GM13977 (cell line): Measurements from ENCODE around the gene XIRP2.

Experiments
- DNase-seq: peaks from one replicate; pipeline ENCODE4 v3.0.0; 2012; ENCODE audit warnings: low spot score
- in situ Hi-C: fragments of 300-500 bp; cut with MboI; formaldehyde crosslinking; loops from one replicate; pipeline ENCODE4 v1.12.0; 2022; ENCODE audit warnings: low sequenced_read_pairs, low pct_unique_long_range_greater_than_20kb, mixed read lengths, inconsistent platforms; ENCODE audit not compliant: unreplicated experiment
- TF ChIP-seq, protein P1 (sequence below): IDR thresholded peaks from 2 replicates; pipeline ENCODE4 v1.5.1; 2012; ENCODE audit warnings: mild to moderate bottlenecking, control low read depth; ENCODE audit not compliant: insufficient read depth; ENCODE audit errors: extremely low read depth, missing control alignments

The XIRP2 gene

DNA sequence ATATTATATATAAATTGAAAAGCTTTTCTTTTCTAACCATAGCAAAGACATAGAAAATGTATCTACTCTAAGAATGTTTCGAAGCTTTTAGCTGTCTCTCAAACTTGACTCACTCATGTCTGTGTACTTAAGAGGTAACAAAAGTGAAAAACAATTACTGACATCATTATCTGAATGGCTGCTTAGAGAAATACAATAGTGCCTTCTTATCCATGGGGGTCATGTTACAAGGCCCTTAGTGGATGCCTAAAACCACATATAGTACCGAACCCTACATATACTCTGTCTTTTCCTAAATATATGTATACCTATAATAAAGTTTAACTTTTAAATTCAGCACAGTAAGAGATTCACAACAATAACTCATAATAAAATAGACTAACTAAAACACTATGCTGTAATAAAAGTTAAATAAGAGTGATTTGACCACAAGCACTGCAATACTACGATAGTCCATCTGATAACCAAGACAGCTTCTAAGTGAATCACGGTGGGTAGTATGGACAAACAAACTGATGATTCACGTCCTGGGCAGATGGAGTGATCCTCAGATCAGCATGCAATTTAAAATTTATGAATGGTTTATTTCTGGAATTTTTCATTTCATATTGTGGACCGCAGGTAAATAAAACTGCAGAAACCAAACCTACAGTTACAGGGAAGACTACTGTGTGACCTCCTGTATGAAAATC is 246.2 kb downstream of the XIRP2 start:
- DNase-seq = no peak
- in situ Hi-C loops = no loop called here
- TF ChIP-seq, protein P1, sequence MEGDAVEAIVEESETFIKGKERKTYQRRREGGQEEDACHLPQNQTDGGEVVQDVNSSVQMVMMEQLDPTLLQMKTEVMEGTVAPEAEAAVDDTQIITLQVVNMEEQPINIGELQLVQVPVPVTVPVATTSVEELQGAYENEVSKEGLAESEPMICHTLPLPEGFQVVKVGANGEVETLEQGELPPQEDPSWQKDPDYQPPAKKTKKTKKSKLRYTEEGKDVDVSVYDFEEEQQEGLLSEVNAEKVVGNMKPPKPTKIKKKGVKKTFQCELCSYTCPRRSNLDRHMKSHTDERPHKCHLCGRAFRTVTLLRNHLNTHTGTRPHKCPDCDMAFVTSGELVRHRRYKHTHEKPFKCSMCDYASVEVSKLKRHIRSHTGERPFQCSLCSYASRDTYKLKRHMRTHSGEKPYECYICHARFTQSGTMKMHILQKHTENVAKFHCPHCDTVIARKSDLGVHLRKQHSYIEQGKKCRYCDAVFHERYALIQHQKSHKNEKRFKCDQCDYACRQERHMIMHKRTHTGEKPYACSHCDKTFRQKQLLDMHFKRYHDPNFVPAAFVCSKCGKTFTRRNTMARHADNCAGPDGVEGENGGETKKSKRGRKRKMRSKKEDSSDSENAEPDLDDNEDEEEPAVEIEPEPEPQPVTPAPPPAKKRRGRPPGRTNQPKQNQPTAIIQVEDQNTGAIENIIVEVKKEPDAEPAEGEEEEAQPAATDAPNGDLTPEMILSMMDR = no peak

DNA sequence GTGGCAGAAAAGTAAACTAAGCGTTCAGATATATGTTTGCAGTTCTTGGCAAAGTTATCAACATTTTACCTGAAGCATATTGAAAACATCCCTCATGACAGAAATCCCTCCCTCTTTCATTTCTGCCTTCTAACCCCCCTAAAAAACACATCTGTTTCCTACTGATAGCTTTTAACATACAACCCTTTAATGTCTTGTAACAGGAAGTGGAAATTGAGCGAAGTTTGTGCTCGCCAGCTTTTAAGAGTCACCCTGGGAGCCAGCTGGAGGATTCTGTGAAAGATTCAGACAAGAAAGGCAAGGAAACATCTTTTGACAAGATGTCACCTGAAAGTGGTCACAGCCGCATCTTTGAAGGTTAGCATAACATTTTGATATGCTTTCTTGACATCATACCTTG is 247.4 kb downstream of the XIRP2 start:
- DNase-seq = no peak
- TF ChIP-seq, protein P1 = no peak
- in situ Hi-C loops = no loop called here

- DNase-seq = no peak
- TF ChIP-seq, protein P1 = no peak
- in situ Hi-C loops = no loop called here
Measured at GRCh38 chr2:167136879-167137596, 248.8 kb downstream of the XIRP2 start.

DNA sequence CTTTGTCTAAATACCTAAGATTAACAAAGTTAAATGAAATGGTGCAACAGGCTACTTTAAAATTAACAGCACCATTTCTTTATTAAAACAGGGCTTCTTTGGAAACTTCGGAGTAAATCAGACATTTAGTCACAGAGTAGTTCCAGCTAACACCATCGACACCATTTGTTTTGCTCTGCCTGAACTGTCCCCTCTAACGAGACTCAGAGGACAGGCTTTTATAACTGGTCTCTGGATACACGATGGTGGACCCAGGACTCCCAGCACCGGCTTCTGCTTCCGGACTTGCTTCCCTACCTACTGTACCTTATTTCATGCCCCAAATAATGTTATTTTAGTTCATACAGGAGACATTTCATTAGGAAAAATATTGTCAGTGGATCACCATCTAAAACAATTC is 252.1 kb downstream of the XIRP2 start:
- DNase-seq = no peak
- in situ Hi-C loops = no loop called here
- TF ChIP-seq, protein P1 = no peak

- DNase-seq = no peak
- TF ChIP-seq, protein P1 = no peak
- in situ Hi-C loops = no loop called here
Measured at GRCh38 chr2:167140767-167141166, 252.5 kb downstream of the XIRP2 start.

DNA sequence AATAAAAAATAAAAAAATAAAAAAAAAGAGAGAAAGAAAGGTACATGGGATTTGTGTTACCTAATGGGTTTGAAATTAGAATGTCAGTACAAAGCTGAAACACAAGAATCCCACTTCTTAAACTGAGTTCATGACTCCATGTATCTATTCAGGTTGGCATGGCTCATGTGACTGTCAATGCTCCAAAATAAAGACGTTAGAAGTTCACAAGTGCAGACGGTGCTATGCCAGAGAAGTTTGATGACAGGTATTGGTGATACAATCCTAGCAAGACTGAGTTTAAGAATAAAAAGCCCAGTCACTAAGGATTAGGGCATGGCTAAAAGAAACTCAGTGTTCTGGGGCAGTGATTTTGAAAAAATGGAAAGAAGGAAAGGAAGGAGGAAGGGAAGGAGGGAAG is 254.3 kb downstream of the XIRP2 start:
- TF ChIP-seq, protein P1 = no peak
- in situ Hi-C loops = no loop called here

More for the DNA sequence above, 254.3 kb downstream of the XIRP2 start:
- DNase-seq = no peak
